ENCODE data around the gene PPARG. TPM values are rescaled to one million over a fixed set of nuclear protein-coding genes. Genes with fewer than 3 reads are reported as not detected.
"Not testable (repeated sequence)": the region's sequence is repeated elsewhere in the genome, so short reads cannot be mapped to it uniquely, and the experiment has no call there.

The PPARG gene
- total RNA-seq, 1 donor from 2014 or later = 14.7 TPM

DNA sequence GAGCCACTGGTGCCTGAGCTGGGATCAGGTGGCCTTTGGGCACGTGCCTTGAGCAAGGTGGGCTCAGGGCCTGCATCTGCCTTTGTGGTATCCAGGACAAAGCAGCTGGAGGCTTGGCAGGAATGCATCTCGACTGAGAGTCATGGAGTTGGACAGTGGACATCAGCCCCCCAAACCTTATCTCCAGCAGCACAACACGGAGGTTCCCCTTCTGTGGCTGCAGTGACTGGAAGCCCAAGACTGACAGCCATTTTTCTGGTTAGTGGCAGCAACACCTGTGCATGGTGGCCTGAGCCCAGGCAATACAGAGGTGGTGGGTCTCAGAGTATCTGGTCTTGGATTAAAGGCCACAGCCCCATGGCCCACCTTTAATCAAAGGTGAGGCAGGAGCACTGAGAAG lies 167.6 kb downstream of the PPARG start:
- TF ChIP-seq, protein P1, sequence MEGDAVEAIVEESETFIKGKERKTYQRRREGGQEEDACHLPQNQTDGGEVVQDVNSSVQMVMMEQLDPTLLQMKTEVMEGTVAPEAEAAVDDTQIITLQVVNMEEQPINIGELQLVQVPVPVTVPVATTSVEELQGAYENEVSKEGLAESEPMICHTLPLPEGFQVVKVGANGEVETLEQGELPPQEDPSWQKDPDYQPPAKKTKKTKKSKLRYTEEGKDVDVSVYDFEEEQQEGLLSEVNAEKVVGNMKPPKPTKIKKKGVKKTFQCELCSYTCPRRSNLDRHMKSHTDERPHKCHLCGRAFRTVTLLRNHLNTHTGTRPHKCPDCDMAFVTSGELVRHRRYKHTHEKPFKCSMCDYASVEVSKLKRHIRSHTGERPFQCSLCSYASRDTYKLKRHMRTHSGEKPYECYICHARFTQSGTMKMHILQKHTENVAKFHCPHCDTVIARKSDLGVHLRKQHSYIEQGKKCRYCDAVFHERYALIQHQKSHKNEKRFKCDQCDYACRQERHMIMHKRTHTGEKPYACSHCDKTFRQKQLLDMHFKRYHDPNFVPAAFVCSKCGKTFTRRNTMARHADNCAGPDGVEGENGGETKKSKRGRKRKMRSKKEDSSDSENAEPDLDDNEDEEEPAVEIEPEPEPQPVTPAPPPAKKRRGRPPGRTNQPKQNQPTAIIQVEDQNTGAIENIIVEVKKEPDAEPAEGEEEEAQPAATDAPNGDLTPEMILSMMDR (conservative IDR thresholded peaks at IDR 0.05; ENCODE audit: low read depth, low read length) = no peak
- no peak for DNase-seq (ENCODE audit: low read depth)
- no peak overlapping the region for H3K4me3 ChIP-seq (ENCODE audit: low read depth, low read length)

DNA sequence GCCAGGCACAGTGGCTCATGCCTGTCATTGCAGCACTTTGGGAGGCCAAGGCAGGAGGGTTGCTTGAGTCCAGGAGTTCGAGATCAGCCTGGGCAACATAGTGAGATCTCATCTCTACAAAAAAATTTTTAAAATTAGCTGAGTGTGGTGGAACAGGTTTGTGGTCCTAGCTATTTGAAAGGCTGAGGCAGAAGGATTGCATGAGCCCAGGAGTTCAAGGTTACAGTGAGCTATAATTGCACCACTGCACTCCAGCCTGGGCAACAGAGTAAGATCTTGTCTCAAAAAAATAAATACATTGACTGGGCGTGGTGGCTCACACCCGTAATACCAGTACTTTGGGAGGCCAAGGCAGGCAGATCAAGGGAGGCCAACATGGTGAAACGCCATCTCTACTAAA lies 168.5 kb downstream of the PPARG start:
- DNase-seq (ENCODE audit: low read depth); H3K4me3 ChIP-seq (ENCODE audit: low read depth, low read length): not testable (repeated sequence)

DNA sequence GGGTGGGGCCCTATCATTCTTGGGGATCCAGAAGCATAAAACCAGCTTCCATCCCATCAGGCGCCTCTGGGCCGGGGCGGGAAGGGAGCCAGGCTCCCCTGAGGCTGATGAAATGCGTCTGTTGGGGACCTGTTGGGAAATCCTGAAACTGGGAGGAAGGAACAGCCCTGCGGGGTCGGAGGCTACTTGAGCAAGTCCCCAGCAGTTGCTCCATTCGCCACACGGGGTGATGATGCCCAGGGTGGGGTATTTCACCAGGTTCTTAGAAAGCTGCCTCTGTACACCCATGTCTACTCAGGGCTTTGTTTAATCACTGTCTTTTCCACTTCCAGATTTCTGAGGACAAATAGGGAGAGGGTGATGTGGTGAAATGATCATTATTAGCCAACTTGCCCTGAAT lies 170.0 kb downstream of the PPARG start:
- TF ChIP-seq, protein P1 (conservative IDR thresholded peaks at IDR 0.05; ENCODE audit: low read depth, low read length) = no peak
- no peak overlapping the region for H3K4me3 ChIP-seq (ENCODE audit: low read depth, low read length)
- DNase-seq (ENCODE audit: low read depth) = no peak

DNA sequence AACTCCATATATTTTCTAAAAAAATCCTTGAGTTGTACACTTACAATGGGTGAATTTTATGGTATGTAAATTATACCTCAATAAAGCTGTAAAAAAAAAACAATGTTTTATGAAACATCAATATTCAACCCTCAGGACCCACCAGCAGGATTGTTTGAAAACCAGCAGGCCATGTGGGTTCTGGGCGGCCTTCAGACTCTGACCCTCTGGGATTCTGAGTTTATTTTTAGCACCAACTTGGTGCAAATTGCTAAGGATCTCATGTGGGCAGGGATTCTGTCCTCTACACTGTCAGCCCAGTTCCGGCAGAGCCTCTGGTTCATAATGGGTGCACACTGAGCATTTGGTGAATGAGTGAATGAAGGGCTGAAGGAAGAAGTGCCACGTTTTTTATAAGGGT lies 171.3 kb downstream of the PPARG start:
- DNase-seq (ENCODE audit: low read depth) = no peak
- TF ChIP-seq, protein P1 (conservative IDR thresholded peaks at IDR 0.05; ENCODE audit: low read depth, low read length) = no peak

DNA sequence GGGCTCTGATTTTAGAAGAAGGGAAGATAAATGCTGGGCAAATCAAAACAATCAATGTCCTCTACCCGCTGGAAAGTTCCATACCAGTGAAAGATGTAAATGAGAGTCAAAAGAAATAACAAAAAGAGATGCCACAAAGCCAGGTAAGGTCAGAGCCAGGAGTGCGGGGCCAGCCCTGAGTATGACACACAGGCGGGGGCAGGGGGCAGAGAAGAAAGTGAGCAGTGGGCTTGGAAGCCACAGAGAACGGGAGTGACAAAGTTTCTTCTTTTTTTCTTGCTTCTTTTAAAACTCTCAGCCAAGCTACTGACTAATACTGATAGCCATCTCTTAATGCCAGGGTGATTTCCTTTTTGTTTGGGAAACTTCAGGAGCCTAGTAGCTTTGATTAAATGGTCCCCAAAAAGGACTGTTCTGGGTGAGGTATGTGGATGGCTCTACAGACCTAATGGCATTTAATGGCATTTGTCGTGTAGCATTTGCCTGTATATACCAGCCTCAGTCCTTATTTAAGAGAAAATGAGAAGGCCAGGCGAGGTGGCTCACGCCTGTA lies 172.3 kb downstream of the PPARG start:
- TF ChIP-seq, protein P1 (conservative IDR thresholded peaks at IDR 0.05; ENCODE audit: low read depth, low read length) = no peak
- DNase-seq (ENCODE audit: low read depth) = no peak
- no peak overlapping the region for H3K4me3 ChIP-seq (ENCODE audit: low read depth, low read length)

More for the DNA sequence above, 171.3 kb downstream of the PPARG start:
- H3K4me3 ChIP-seq (ENCODE audit: low read depth, low read length) = no peak overlapping the region

DNA sequence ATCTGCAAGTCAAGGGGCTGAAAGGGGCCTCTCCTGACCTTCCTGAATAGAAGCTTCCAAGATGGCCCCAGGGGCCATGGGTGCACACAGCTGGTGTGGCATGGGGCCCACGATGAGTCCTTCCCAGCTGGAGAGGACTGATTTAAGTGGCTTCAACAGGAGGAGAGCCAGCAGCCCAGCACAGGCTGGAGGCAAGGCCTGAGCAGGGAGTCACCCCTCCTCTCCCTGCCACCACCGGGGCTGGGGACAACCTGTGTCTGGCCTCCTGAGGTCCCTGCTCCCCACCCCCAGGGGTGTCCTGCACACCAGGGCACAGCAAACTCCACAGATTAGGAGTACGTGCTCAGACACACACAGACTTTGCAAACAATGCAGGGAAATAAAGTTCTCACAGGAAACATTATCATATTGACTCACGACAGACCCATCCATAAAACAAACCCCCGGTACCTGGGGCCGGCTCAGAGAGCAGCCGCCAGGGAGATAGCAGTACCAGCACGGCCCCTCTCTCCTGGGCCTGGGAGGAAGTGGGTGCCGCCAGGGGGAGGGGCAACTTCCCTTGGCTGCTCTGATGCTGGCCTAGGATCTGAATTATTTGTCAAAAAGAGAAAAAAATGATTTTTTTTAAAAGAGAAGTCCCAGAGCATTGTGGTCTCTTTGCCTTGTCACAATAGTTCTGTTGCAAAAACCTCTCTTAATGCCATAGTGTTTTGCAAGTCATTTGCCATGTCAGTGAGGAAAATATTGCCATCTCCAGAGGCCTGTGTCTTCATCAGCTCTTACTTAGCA lies 173.5 kb downstream of the PPARG start:
- DNase-seq (ENCODE audit: low read depth) = no peak
- H3K4me3 ChIP-seq (ENCODE audit: low read depth, low read length) = no peak overlapping the region
- TF ChIP-seq, protein P1 (conservative IDR thresholded peaks at IDR 0.05; ENCODE audit: low read depth, low read length) = no peak

GRCh38 chr3:12463686-12464085 lies 174.8 kb downstream of the PPARG start:
- no peak for DNase-seq (ENCODE audit: low read depth)
- TF ChIP-seq, protein P1 (conservative IDR thresholded peaks at IDR 0.05; ENCODE audit: low read depth, low read length) = no peak

More at GRCh38 chr3:12463686-12464085, 174.8 kb downstream of the PPARG start:
- H3K4me3 ChIP-seq (ENCODE audit: low read depth, low read length) = no peak overlapping the region

All from epithelial cell of proximal tubule (primary cell).